ENCODE data around the gene NOP9. TPM values are rescaled to one million over a fixed set of nuclear protein-coding genes. Genes with fewer than 3 reads are reported as not detected.

The NOP9 gene
- total RNA-seq, 1 experiment from 2014 or later: 39.4 TPM

DNA sequence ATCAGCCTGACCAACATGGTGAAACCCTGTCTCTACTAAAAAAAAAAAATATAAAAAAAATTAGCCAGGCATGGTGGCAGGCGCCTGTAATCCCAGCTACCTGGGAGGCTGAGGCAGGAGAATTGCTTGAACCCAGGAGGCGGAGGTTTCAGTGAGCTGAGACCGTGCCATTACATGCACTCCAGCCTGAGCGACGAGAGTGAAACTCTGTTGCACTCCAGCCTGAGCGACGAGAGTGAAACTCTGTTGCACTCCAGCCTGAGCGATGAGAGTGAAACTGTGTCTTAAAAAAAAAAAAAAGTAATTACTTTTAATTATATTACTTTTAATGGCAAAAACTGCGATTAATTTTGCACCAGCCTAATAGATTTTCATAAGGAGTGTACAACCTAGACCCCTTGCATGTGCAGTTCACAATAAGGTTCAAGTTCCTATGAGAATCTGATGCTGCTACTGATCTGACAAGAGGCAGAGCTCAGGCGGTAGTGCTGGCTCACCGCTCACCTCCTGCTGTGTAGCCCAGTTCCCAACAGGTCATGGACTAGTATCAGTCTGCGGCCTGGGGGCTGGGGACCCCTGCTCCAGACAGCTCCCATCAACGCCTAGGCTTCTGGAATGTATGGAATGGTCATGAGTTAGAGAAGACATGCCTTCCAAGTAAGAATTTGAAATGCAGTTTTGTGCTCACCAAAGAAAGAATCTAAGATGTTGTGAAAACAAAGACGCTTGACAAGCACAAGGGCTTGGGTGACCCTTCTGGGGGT lies 21.7 kb downstream of the NOP9 start:
- Histone ChIP-seq H3K9ac (ENCODE audit: low read length) (no peak overlapping the region), H3K4me1 (ENCODE audit: control insufficient read depth in 1 of 2, insufficient read depth in 2 of 2, low read length in 2 of 2) (peaks cover 11 to 18% of the 10 kb centered on the region in 2 experiments), H3K36me3 (ENCODE audit: control insufficient read depth in 1 of 2, insufficient read depth in 2 of 2, low read length in 2 of 2) (no peaks in the 10 kb centered on the region), H3K27me3 (ENCODE audit: insufficient read depth, low read length) (0 out of 2 replicates have a peak, but pooled peaks cover 4% of the 10 kb centered on the region), H3K27ac (ENCODE audit: low read depth, low read length) (no peak overlapping the region), H3K9me3 (ENCODE audit: control insufficient read depth in 1 of 2, insufficient read depth in 1 of 2, low read depth in 1 of 2, low read length in 2 of 2) (no peaks in the 10 kb centered on the region), H4K20me1 (ENCODE audit: insufficient read depth) (no peaks in the 10 kb centered on the region), H3K9me2 (ENCODE audit: insufficient read depth) (no peaks in the 10 kb centered on the region), H2AFZ (ENCODE audit: low read depth, low read length, poor library complexity, severe bottlenecking) (no peak overlapping the region), H3K79me2 (ENCODE audit: insufficient read depth, low read length) (no peaks in the 10 kb centered on the region), H3K4me2 (ENCODE audit: low read length) (no peak overlapping the region), H3K4me3 (replicated peaks in 1 of 2; ENCODE audit: low read depth in 1 of 2, low read length in 2 of 2) (no peak overlapping the region)
- DNase-seq (ENCODE audit: low read depth, low spot score): no peak
- no peak for ATAC-seq
- TF ChIP-seq, protein P1, sequence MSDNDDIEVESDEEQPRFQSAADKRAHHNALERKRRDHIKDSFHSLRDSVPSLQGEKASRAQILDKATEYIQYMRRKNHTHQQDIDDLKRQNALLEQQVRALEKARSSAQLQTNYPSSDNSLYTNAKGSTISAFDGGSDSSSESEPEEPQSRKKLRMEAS (IDR thresholded peaks at IDR 0.05): no peak
- TF ChIP-seq SIN3A (IDR thresholded peaks at IDR 0.05; ENCODE audit: low read depth) (no peak), REST (IDR thresholded peaks at IDR 0.05; ENCODE audit: low read depth) (no peak), ATF3 (IDR thresholded peaks at IDR 0.05) (no peak), EZH2phosphoT487 (IDR thresholded peaks at IDR 0.05; ENCODE audit: borderline replicate concordance) (no peak), EGR1 (IDR thresholded peaks at IDR 0.05; ENCODE audit: low read depth) (no peak), TCF7L2 (IDR thresholded peaks at IDR 0.05; ENCODE audit: borderline replicate concordance, extremely low read depth, insufficient read depth, insufficient read length) (no peak), CEBPB (IDR thresholded peaks at IDR 0.05; ENCODE audit: low read depth) (no peak), POLR2AphosphoS5 (IDR thresholded peaks at IDR 0.05; ENCODE audit: low read depth, low read length) (no peak), ZFX (IDR thresholded peaks at IDR 0.05) (no peak), EZH2 (IDR thresholded peaks at IDR 0.05) (no peak), SP1 (IDR thresholded peaks at IDR 0.05; ENCODE audit: low read depth) (no peak), CBX3 (IDR thresholded peaks at IDR 0.05; ENCODE audit: low read depth) (no peak), SRF (IDR thresholded peaks at IDR 0.05; ENCODE audit: low read depth) (no peak), YY1 (IDR thresholded peaks at IDR 0.05; ENCODE audit: extremely low read depth, insufficient replicate concordance, low read depth, low read length) (no peak)
- TF ChIP-seq, protein P2, sequence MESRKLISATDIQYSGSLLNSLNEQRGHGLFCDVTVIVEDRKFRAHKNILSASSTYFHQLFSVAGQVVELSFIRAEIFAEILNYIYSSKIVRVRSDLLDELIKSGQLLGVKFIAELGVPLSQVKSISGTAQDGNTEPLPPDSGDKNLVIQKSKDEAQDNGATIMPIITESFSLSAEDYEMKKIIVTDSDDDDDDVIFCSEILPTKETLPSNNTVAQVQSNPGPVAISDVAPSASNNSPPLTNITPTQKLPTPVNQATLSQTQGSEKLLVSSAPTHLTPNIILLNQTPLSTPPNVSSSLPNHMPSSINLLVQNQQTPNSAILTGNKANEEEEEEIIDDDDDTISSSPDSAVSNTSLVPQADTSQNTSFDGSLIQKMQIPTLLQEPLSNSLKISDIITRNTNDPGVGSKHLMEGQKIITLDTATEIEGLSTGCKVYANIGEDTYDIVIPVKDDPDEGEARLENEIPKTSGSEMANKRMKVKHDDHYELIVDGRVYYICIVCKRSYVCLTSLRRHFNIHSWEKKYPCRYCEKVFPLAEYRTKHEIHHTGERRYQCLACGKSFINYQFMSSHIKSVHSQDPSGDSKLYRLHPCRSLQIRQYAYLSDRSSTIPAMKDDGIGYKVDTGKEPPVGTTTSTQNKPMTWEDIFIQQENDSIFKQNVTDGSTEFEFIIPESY (IDR thresholded peaks at IDR 0.05; ENCODE audit: extremely low read depth, insufficient replicate concordance, low read length): no peak
- TF ChIP-seq, protein P3, sequence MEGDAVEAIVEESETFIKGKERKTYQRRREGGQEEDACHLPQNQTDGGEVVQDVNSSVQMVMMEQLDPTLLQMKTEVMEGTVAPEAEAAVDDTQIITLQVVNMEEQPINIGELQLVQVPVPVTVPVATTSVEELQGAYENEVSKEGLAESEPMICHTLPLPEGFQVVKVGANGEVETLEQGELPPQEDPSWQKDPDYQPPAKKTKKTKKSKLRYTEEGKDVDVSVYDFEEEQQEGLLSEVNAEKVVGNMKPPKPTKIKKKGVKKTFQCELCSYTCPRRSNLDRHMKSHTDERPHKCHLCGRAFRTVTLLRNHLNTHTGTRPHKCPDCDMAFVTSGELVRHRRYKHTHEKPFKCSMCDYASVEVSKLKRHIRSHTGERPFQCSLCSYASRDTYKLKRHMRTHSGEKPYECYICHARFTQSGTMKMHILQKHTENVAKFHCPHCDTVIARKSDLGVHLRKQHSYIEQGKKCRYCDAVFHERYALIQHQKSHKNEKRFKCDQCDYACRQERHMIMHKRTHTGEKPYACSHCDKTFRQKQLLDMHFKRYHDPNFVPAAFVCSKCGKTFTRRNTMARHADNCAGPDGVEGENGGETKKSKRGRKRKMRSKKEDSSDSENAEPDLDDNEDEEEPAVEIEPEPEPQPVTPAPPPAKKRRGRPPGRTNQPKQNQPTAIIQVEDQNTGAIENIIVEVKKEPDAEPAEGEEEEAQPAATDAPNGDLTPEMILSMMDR (IDR thresholded peaks at IDR 0.05 in 2 of 3, conservative IDR thresholded peaks at IDR 0.05 in 1 of 3; ENCODE audit: borderline replicate concordance in 1 of 3, insufficient read depth in 1 of 3, low read depth in 2 of 3, low read length in 2 of 3): no peak
- intact Hi-C loops (cut with micrococcal nuclease): no loop called here
- ChIA-PET CTCF (interaction anchor here (1.1 kb wide), 1 partner anchor 12 kb away, joined by 3 read pairs; no protein-coding TSS in a partner anchor), POLR2A (no interaction called here), RAD21 (ENCODE audit: low non-redundant PET in 1 of 2, low total read pairs in 2 of 2, uncharacterized antibody in 2 of 2, unreplicated experiment in 2 of 2) (no interaction called here)
- BruUV-seq (replicated peaks): no TSS peak
